ENCODE results near the gene PLAC8. TPM values are rescaled to one million over a fixed set of nuclear protein-coding genes. Genes with fewer than 3 reads are reported as not detected.

Gene PLAC8
- total and polyA plus RNA-seq, 2 donors (not counting 1 experiment from before 2014, with no cell fraction given), result 125 to 499 TPM

- Mint-ChIP-seq H3K4me1 (peaks cover 29% of the 10 kb centered on the region), H3K27ac (peak overlapping the region; percentile 80), H3K9me3 (ENCODE audit: insufficient read depth) (no peaks in the 10 kb centered on the region), H3K4me3 (no peak overlapping the region), H3K27me3 (no peaks in the 10 kb centered on the region)
- H4K20me1 ChIP-seq (ENCODE audit: control insufficient read depth, insufficient read depth, low read length, poor library complexity, severe bottlenecking), result peaks cover 56% of the 10 kb centered on the region
- CTCF ChIA-PET, result interaction anchor here (0.9 to 4.6 kb wide), 8 partner anchors 8 to 168 kb away, joined by 3 to 18 read pairs (median 4); no protein-coding TSS in a partner anchor
- H3K27ac ChIP-seq (ENCODE audit: low read length in 2 of 2), result peak overlapping the region in 1 of 2 donors; percentile 58
- peaks cover 39% of the 10 kb centered on the region for H3K79me2 ChIP-seq (ENCODE audit: control insufficient read depth, insufficient read depth, low read length)
- no peak for ATAC-seq (ENCODE audit: low read depth)
- no peak overlapping the region for H2AFZ ChIP-seq (ENCODE audit: insufficient read depth, low read depth, low read length, poor library complexity, severe bottlenecking)
- H3K4me1 ChIP-seq (ENCODE audit: control insufficient read depth in 2 of 2, insufficient read depth in 2 of 2, low read length in 2 of 2), result peaks cover 0 to 5% of the 10 kb centered on the region in 2 donors
- TF ChIP-seq CTCF (IDR thresholded peaks at IDR 0.05) (no peak), EZH2 (IDR thresholded peaks at IDR 0.05; ENCODE audit: borderline replicate concordance, insufficient read depth, low read depth, low read length, poor library complexity, severe bottlenecking) (no peak)
- intact Hi-C loops (cut with micrococcal nuclease), result no loop called here
- H3K36me3 ChIP-seq (replicated peaks in 1 of 2; ENCODE audit: control extremely low read depth in 1 of 2, control insufficient read depth in 1 of 2, extremely low read depth in 1 of 2, insufficient read depth in 2 of 2, low read length in 1 of 2), result peaks cover 21 to 97% of the 10 kb centered on the region in 2 experiments
- H3K4me3 ChIP-seq (ENCODE audit: control extremely low read depth in 1 of 5, extremely low read depth in 1 of 5, insufficient read depth in 1 of 5, low read depth in 2 of 5, low read length in 4 of 5), result no peak overlapping the region
- no peak overlapping the region for H3K9ac ChIP-seq (ENCODE audit: low read length)
- no peak overlapping the region for H3K4me2 ChIP-seq (replicated peaks; ENCODE audit: low read depth, low read length, poor library complexity, severe bottlenecking)
- DNase-seq, result no peak
- H3K27me3 ChIP-seq (replicated peaks in 1 of 4; ENCODE audit: control extremely low read depth in 1 of 4, control insufficient read depth in 3 of 4, insufficient read depth in 4 of 4, low read length in 3 of 4), result no peaks in the 10 kb centered on the region
- WGBS (ENCODE audit: insufficient coverage), result 100% methylated on average over 5 of the region's 6 CpGs
- no peaks in the 10 kb centered on the region for H3K9me3 ChIP-seq (ENCODE audit: control extremely low read depth in 1 of 3, control insufficient read depth in 2 of 3, insufficient read depth in 1 of 3, low read length in 2 of 3)
- POLR2A ChIA-PET, result interaction anchor here (1.0 to 1.6 kb wide), 3 partner anchors 10 to 80 kb away, joined by 3 to 16 read pairs (median 4); no protein-coding TSS in a partner anchor
Measured at GRCh38 chr4:83093060-83093640, 21.4 kb downstream of the PLAC8 start.

- H3K27ac ChIP-seq (ENCODE audit: low read length in 2 of 2), result peak overlapping the region in 1 of 2 donors; percentile 69
- no peak for TF ChIP-seq EZH2 (IDR thresholded peaks at IDR 0.05; ENCODE audit: borderline replicate concordance, insufficient read depth, low read depth, low read length, poor library complexity, severe bottlenecking)
- TF ChIP-seq CTCF (IDR thresholded peaks at IDR 0.05), result no peak
- H3K4me1 ChIP-seq (ENCODE audit: control insufficient read depth in 2 of 2, insufficient read depth in 2 of 2, low read length in 2 of 2), result peaks cover 6 to 13% of the 10 kb centered on the region in 2 donors
- no peak overlapping the region for H3K4me3 ChIP-seq (ENCODE audit: control extremely low read depth in 1 of 5, extremely low read depth in 1 of 5, insufficient read depth in 1 of 5, low read depth in 2 of 5, low read length in 4 of 5)
- DNase-seq (no peak), ATAC-seq (ENCODE audit: low read depth) (no peak)
- intact Hi-C loops (cut with micrococcal nuclease), result no loop called here
- H3K79me2 ChIP-seq (ENCODE audit: control insufficient read depth, insufficient read depth, low read length), result peaks cover 9% of the 10 kb centered on the region
- ChIA-PET POLR2A (no interaction called here), CTCF (interaction anchor here (1.9 to 4.6 kb wide), 2 partner anchors 21 to 171 kb away, joined by 10 to 18 read pairs; no protein-coding TSS in a partner anchor)
- peaks cover 17 to 86% of the 10 kb centered on the region in 2 experiments for H3K36me3 ChIP-seq (replicated peaks in 1 of 2; ENCODE audit: control extremely low read depth in 1 of 2, control insufficient read depth in 1 of 2, extremely low read depth in 1 of 2, insufficient read depth in 2 of 2, low read length in 1 of 2)
- no peak overlapping the region for H2AFZ ChIP-seq (ENCODE audit: insufficient read depth, low read depth, low read length, poor library complexity, severe bottlenecking)
- no peak overlapping the region for H3K9ac ChIP-seq (ENCODE audit: low read length)
- H3K27me3 ChIP-seq (replicated peaks in 1 of 4; ENCODE audit: control extremely low read depth in 1 of 4, control insufficient read depth in 3 of 4, insufficient read depth in 4 of 4, low read length in 3 of 4), result no peaks in the 10 kb centered on the region
- H3K9me3 ChIP-seq (ENCODE audit: control extremely low read depth in 1 of 3, control insufficient read depth in 2 of 3, insufficient read depth in 1 of 3, low read length in 2 of 3), result no peaks in the 10 kb centered on the region
- Mint-ChIP-seq H3K4me1 (peaks cover 26% of the 10 kb centered on the region), H3K27ac (peak overlapping the region; percentile 71), H3K27me3 (no peaks in the 10 kb centered on the region), H3K9me3 (ENCODE audit: insufficient read depth) (no peaks in the 10 kb centered on the region), H3K4me3 (no peak overlapping the region)
- H3K4me2 ChIP-seq (replicated peaks; ENCODE audit: low read depth, low read length, poor library complexity, severe bottlenecking), result no peak overlapping the region
- WGBS (ENCODE audit: insufficient coverage), result no CpG with 5 or more reads among the region's 2 CpGs
- H4K20me1 ChIP-seq (ENCODE audit: control insufficient read depth, insufficient read depth, low read length, poor library complexity, severe bottlenecking), result peaks cover 25% of the 10 kb centered on the region
Measured at GRCh38 chr4:83089410-83090157, 24.9 kb downstream of the PLAC8 start.
